ENCODE results near the gene SMPD2.

The SMPD2 gene

DNA sequence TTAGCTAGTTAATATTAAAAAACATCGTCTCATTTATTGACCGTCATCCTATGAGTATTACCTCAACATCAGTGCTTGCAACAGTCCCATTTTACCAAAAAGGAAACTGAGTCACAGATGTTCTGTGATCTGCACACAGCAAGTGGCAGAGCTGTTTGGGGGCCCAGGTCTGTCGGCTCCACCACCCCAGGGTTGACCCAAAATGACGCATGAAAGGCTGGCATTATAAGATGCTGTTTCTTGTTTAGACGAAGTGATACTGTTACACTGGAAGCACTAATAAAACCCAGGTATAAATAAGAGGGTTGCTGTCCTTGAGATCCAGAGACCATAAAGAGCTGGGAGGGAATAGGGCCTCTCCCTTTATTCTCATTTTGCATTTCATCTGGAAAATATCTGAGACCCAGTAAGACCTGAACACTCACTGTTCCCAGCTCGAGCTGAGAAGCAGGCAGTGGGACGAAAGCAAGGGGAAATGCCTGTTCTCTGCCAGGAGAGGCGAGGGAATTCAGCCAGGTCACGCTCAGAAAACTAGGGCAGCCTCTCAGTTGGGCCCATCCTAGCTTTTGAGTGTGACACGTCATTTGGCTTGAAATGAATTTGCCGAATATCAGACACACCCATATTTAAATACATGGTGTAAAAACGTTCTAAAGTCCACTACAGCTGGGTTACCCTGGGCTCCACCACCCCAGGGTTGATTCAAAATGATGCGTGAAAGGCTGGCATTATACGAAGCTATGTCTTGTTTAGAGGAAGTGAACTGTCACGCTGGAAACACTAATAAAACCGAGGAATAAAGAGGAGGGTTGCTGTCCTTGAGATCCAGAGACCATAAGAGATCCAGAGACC lies 16.4 kb downstream of the SMPD2 start:
- H3K4me1 ChIP-seq (ENCODE audit: control insufficient read depth, insufficient read depth, low read length), result no peaks in the 10 kb centered on the region
- H3K9me3 ChIP-seq (ENCODE audit: control insufficient read depth, insufficient read depth, low read depth, low read length), result no peaks in the 10 kb centered on the region
- ChIA-PET POLR2A (interaction anchor here (0.7 to 5.2 kb wide), 3 partner anchors 12 to 26 kb away, joined by 3 to 39 read pairs (median 13); partner anchors contain the start of genes PPIL6 and SMPD2), CTCF (interaction anchor here (0.9 to 1.4 kb wide), 5 partner anchors 8 to 269 kb away, joined by 3 to 4 read pairs (median 3); partner anchors contain the start of genes CD164, PPIL6 and SMPD2)
- no peak overlapping the region for H3K27ac ChIP-seq (ENCODE audit: extremely low read depth, low read depth, low read length)
- peaks cover 4 to 26% of the 10 kb centered on the region in 2 experiments; a peak in 2 of 3 replicates for H3K36me3 ChIP-seq (ENCODE audit: control insufficient read depth in 2 of 2, insufficient read depth in 1 of 2, low read length in 2 of 2)
- TF ChIP-seq ZNF202 (tag by site-specific recombination; IDR thresholded peaks at IDR 0.05; ENCODE audit: borderline replicate concordance) (no peak), ZNF621 (tag by site-specific recombination; IDR thresholded peaks at IDR 0.05) (no peak), ZNF112 (tag by site-specific recombination; IDR thresholded peaks at IDR 0.05) (no peak), SP2 (tag by site-specific recombination; IDR thresholded peaks at IDR 0.05) (no peak), ZNF274 (IDR thresholded peaks at IDR 0.05; ENCODE audit: low read length) (no peak), ZNF274 (tag by site-specific recombination; IDR thresholded peaks at IDR 0.05; ENCODE audit: borderline replicate concordance) (no peak), ZNF660 (tag by site-specific recombination; IDR thresholded peaks at IDR 0.05) (no peak), ZNF776 (tag by site-specific recombination; IDR thresholded peaks at IDR 0.05; ENCODE audit: borderline replicate concordance) (no peak), TRIM28 (IDR thresholded peaks at IDR 0.05; ENCODE audit: borderline replicate concordance, low read length) (no peak), ZNF791 (tag by site-specific recombination; IDR thresholded peaks at IDR 0.05) (no peak), ZBTB48 (tag by site-specific recombination; IDR thresholded peaks at IDR 0.05) (no peak)
- TF ChIP-seq, protein P1, sequence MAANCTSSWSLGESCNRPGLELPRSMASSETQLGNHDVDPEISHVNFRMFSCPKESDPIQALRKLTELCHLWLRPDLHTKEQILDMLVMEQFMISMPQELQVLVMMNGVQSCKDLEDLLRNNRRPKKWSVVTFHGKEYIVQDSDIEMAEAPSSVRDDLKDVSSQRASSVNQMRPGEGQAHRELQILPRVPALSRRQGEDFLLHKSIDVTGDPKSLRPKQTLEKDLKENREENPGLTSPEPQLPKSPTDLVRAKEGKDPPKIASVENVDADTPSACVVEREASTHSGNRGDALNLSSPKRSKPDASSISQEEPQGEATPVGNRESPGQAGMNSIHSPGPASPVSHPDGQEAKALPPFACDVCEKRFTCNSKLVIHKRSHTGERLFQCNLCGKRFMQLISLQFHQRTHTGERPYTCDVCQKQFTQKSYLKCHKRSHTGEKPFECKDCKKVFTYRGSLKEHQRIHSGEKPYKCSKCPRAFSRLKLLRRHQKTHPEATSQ (tag by site-specific recombination; IDR thresholded peaks at IDR 0.05), result no peak
- TF ChIP-seq, protein P2, sequence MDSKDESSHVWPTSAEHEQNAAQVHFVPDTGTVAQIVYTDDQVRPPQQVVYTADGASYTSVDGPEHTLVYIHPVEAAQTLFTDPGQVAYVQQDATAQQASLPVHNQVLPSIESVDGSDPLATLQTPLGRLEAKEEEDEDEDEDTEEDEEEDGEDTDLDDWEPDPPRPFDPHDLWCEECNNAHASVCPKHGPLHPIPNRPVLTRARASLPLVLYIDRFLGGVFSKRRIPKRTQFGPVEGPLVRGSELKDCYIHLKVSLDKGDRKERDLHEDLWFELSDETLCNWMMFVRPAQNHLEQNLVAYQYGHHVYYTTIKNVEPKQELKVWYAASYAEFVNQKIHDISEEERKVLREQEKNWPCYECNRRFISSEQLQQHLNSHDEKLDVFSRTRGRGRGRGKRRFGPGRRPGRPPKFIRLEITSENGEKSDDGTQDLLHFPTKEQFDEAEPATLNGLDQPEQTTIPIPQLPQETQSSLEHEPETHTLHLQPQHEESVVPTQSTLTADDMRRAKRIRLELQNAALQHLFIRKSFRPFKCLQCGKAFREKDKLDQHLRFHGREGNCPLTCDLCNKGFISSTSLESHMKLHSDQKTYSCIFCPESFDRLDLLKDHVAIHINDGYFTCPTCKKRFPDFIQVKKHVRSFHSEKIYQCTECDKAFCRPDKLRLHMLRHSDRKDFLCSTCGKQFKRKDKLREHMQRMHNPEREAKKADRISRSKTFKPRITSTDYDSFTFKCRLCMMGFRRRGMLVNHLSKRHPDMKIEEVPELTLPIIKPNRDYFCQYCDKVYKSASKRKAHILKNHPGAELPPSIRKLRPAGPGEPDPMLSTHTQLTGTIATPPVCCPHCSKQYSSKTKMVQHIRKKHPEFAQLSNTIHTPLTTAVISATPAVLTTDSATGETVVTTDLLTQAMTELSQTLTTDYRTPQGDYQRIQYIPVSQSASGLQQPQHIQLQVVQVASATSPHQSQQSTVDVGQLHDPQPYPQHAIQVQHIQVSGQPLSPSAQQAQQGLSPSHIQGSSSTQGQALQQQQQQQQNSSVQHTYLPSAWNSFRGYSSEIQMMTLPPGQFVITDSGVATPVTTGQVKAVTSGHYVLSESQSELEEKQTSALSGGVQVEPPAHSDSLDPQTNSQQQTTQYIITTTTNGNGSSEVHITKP (tag by site-specific recombination; IDR thresholded peaks at IDR 0.05), result no peak
- TF ChIP-seq, protein P3, sequence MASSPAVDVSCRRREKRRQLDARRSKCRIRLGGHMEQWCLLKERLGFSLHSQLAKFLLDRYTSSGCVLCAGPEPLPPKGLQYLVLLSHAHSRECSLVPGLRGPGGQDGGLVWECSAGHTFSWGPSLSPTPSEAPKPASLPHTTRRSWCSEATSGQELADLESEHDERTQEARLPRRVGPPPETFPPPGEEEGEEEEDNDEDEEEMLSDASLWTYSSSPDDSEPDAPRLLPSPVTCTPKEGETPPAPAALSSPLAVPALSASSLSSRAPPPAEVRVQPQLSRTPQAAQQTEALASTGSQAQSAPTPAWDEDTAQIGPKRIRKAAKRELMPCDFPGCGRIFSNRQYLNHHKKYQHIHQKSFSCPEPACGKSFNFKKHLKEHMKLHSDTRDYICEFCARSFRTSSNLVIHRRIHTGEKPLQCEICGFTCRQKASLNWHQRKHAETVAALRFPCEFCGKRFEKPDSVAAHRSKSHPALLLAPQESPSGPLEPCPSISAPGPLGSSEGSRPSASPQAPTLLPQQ (tag by site-specific recombination; IDR thresholded peaks at IDR 0.05), result no peak
- TF ChIP-seq, protein P4, sequence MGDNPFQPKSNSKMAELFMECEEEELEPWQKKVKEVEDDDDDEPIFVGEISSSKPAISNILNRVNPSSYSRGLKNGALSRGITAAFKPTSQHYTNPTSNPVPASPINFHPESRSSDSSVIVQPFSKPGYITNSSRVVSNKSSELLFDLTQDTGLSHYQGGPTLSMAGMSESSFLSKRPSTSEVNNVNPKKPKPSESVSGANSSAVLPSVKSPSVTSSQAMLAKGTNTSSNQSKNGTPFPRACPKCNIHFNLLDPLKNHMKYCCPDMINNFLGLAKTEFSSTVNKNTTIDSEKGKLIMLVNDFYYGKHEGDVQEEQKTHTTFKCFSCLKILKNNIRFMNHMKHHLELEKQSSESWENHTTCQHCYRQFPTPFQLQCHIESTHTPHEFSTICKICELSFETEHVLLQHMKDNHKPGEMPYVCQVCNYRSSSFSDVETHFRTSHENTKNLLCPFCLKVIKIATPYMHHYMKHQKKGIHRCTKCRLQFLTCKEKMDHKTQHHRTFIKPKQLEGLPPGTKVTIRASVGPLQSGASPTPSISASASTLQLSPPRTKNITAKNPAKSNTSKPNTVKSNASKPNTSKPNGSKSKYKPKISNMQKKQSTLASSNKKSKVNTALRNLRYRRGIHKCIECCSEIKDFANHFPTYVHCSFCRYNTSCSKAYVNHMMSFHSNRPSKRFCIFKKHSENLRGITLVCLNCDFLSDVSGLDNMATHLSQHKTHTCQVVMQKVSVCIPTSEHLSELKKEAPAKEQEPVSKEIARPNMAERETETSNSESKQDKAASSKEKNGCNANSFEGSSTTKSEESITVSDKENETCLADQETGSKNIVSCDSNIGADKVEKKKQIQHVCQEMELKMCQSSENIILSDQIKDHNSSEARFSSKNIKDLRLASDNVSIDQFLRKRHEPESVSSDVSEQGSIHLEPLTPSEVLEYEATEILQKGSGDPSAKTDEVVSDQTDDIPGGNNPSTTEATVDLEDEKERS (tag by site-specific recombination; IDR thresholded peaks at IDR 0.05), result no peak
- no peak overlapping the region for H3K4me3 ChIP-seq (ENCODE audit: low read depth, low read length)

Data from HEK293 (cell line).